Left ventricle myocardium inferior (tissue), 1 donor: Measurements from ENCODE around the gene LANCL3. TPM values are rescaled to one million over a fixed set of nuclear protein-coding genes. Genes with fewer than 3 reads are reported as not detected.

Source experiments
- DNase-seq: peaks from one replicate; pipeline ENCODE4 v3.0.0-alpha.2; 2020
- H3K27ac ChIP-seq: fragments of 200-600 bp; replicated peaks from 2 replicates; pipeline ENCODE4 v1.8.0; 2021
- H3K27me3 ChIP-seq: fragments of 200-600 bp; 2 replicates; pipeline ENCODE4 v1.8.0; 2021; ENCODE audit warnings: low read depth
- H3K36me3 ChIP-seq: fragments of 200-600 bp; 2 replicates; pipeline ENCODE4 v1.8.0; 2021
- H3K4me1 ChIP-seq: fragments of 200-600 bp; 2 replicates; pipeline ENCODE4 v1.8.0; 2021
- H3K4me3 ChIP-seq: fragments of 200-600 bp; 2 replicates; pipeline ENCODE4 v1.8.0; 2021; ENCODE audit warnings: mild to moderate bottlenecking, moderate library complexity
- H3K9me3 ChIP-seq: fragments of 200-600 bp; replicated peaks from 2 replicates; pipeline ENCODE4 v1.8.0; 2021
- intact Hi-C: fragments of 100-400 bp; cut with micrococcal nuclease; formaldehyde crosslinking; loops from one replicate; pipeline ENCODE4 v1.11.0; 2022
- total RNA-seq: library from RNA; stranded (reverse); fragmentation: NEBNext Ultra II Directional; extraction: Animal tissue kit (Norgen Biotek cat#: 25700); gene quantifications from one replicate; pipeline ENCODE4 v1.2.1, GENCODE V29; 2021
- TF ChIP-seq, protein P1 (sequence below): fragments of 200-600 bp; IDR thresholded peaks from 2 replicates; pipeline ENCODE4 v1.8.0; 2021; ENCODE audit warnings: antibody characterized with exemption, mild to moderate bottlenecking, borderline replicate concordance
- donor health status: DM: no; HTN: yes; CAD: no; lungs with severe emphysema.

LANCL3 gene
- total RNA-seq, 1 donor from 2014 or later, result 0.27 TPM

- peak; percentile 33 for DNase-seq
- no peaks in the 10 kb centered on the region for H3K36me3 ChIP-seq
- H3K4me3 ChIP-seq, result peak within 1 kb of the TSS; percentile 66
- intact Hi-C loops, result no loop called here
- no peaks in the 10 kb centered on the region for H3K9me3 ChIP-seq
- TF ChIP-seq, protein P1, sequence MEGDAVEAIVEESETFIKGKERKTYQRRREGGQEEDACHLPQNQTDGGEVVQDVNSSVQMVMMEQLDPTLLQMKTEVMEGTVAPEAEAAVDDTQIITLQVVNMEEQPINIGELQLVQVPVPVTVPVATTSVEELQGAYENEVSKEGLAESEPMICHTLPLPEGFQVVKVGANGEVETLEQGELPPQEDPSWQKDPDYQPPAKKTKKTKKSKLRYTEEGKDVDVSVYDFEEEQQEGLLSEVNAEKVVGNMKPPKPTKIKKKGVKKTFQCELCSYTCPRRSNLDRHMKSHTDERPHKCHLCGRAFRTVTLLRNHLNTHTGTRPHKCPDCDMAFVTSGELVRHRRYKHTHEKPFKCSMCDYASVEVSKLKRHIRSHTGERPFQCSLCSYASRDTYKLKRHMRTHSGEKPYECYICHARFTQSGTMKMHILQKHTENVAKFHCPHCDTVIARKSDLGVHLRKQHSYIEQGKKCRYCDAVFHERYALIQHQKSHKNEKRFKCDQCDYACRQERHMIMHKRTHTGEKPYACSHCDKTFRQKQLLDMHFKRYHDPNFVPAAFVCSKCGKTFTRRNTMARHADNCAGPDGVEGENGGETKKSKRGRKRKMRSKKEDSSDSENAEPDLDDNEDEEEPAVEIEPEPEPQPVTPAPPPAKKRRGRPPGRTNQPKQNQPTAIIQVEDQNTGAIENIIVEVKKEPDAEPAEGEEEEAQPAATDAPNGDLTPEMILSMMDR, result no peak
- H3K4me1 ChIP-seq, result no peaks in the 10 kb centered on the region
- H3K27me3 ChIP-seq, result no peaks in the 10 kb centered on the region
- H3K27ac ChIP-seq, result peak within 1 kb of the TSS; percentile 85
Measured at GRCh38 chrX:37685381-37686359, 114.2 kb downstream of the LANCL3 start, which contains the start of gene XK. Gene XK (plus strand): TSS chrX:37685791. CDS start chrX:37685962, 171 bp downstream.

DNA sequence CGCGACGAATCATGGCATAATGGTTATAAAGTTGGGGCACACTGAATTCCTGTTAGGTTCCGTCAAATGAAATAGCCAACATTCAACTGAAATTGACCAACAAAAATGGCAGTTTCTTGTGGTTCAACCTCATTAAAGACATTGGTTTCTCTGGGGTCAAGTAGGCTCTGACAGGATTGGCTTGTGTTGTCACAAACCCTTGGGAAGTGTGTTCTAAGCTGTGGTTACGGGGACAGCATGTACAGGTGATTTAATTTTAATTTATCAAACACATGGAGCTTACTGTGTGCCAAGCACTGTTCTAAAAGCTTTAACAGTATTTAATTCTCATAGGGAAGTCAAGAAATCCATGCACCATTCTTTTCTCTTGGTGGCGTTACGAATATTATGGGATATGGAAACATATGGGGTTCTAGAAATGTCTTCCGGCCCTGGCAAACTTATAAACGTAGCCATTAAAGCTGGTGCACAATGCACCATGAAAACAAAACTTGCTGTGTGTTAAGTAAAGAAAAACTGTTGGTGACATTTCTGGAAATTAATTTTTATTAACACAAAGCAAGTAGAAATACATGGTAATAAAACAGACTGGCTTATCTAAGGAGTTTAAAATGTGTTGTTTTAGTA lies 115.0 kb downstream of the LANCL3 start:
- peak overlapping the region; percentile 66 for H3K4me3 ChIP-seq
- intact Hi-C loops, result no loop called here

DNA sequence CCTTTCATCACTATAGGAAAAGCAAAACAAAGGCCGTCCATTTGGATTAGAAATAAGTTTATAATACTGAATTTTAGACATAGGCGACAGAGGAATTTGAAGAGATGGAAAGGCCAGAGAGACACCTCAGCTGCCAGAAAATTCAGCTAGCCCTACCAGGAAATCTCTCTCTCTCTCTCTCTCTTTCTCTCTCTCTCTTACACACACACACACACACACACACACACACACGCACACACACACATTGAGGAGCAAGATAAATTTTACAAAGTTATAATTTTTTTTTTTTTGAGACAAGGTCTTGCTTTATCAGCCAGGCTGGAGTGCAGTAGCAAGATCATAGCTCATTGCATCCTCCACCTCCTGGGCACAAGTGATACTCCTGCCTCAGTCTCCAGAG lies 115.5 kb downstream of the LANCL3 start:
- H3K9me3 ChIP-seq, result no peaks in the 10 kb centered on the region
- DNase-seq, result no peak
- H3K4me1 ChIP-seq, result no peaks in the 10 kb centered on the region
- TF ChIP-seq, protein P1, result no peak
- peak overlapping the region; percentile 85 for H3K27ac ChIP-seq
- peak overlapping the region; percentile 66 for H3K4me3 ChIP-seq
- H3K36me3 ChIP-seq, result no peaks in the 10 kb centered on the region
- intact Hi-C loops, result no loop called here
- H3K27me3 ChIP-seq, result no peaks in the 10 kb centered on the region

More for the DNA sequence above, 115.0 kb downstream of the LANCL3 start:
- no peak for DNase-seq
- no peaks in the 10 kb centered on the region for H3K4me1 ChIP-seq
- peak overlapping the region; percentile 85 for H3K27ac ChIP-seq
- TF ChIP-seq, protein P1, result no peak
- H3K36me3 ChIP-seq, result no peaks in the 10 kb centered on the region
- no peaks in the 10 kb centered on the region for H3K9me3 ChIP-seq
- no peaks in the 10 kb centered on the region for H3K27me3 ChIP-seq

GRCh38 chrX:37690119-37690518 lies 118.7 kb downstream of the LANCL3 start:
- no peaks in the 10 kb centered on the region for H3K27me3 ChIP-seq
- TF ChIP-seq, protein P1, result no peak
- DNase-seq, result no peak
- no peak overlapping the region for H3K27ac ChIP-seq
- no peaks in the 10 kb centered on the region for H3K36me3 ChIP-seq
- intact Hi-C loops, result no loop called here
- no peaks in the 10 kb centered on the region for H3K9me3 ChIP-seq
- no peaks in the 10 kb centered on the region for H3K4me1 ChIP-seq
- H3K4me3 ChIP-seq, result no peak overlapping the region

GRCh38 chrX:37692918-37693317 lies 121.5 kb downstream of the LANCL3 start:
- H3K4me1 ChIP-seq, result no peaks in the 10 kb centered on the region
- no peak overlapping the region for H3K4me3 ChIP-seq
- no peak overlapping the region for H3K27ac ChIP-seq
- H3K36me3 ChIP-seq, result no peaks in the 10 kb centered on the region
- no peaks in the 10 kb centered on the region for H3K9me3 ChIP-seq
- TF ChIP-seq, protein P1, result no peak
- H3K27me3 ChIP-seq, result no peaks in the 10 kb centered on the region
- no peak for DNase-seq
- intact Hi-C loops, result no loop called here
